Choroid plexus epithelial cell (primary cell): Measurements from ENCODE around the gene NTM.

Experiments used
- DNase-seq: peaks from one replicate; pipeline ENCODE4 v3.0.0-alpha.2; 2010; ENCODE audit warnings: low read depth
- H3K4me3 ChIP-seq: 2 replicates; pipeline ENCODE4 v1.5.1; 2011; ENCODE audit warnings: low read depth, mild to moderate bottlenecking, control low read depth, low read length, moderate library complexity
- TF ChIP-seq, protein P1 (sequence below): conservative IDR thresholded peaks from 2 replicates; pipeline ENCODE4 v1.5.1; 2011; ENCODE audit warnings: low read depth, mild to moderate bottlenecking, control low read depth, inconsistent platforms, low read length, moderate library complexity

The NTM gene

DNA sequence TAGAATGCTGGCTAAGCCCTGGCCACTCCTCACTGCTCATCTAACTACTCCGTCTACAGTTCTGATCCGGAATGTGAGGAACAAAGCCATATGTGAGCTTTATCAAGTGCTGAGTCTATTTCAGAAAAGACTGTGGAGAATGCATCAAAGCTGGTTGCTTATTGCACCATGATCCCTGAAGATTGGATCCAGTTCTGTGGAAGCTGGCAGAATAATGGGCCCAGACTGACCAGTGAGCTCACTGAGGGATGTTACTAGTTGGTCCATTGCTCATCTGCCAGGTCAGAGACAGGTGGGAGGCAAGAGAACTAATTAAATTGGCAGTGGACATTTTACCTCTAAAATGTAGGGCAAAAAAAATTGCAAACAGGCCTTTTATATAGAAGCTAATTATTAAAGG lies 681.3 kb downstream of the NTM start:
- TF ChIP-seq, protein P1, sequence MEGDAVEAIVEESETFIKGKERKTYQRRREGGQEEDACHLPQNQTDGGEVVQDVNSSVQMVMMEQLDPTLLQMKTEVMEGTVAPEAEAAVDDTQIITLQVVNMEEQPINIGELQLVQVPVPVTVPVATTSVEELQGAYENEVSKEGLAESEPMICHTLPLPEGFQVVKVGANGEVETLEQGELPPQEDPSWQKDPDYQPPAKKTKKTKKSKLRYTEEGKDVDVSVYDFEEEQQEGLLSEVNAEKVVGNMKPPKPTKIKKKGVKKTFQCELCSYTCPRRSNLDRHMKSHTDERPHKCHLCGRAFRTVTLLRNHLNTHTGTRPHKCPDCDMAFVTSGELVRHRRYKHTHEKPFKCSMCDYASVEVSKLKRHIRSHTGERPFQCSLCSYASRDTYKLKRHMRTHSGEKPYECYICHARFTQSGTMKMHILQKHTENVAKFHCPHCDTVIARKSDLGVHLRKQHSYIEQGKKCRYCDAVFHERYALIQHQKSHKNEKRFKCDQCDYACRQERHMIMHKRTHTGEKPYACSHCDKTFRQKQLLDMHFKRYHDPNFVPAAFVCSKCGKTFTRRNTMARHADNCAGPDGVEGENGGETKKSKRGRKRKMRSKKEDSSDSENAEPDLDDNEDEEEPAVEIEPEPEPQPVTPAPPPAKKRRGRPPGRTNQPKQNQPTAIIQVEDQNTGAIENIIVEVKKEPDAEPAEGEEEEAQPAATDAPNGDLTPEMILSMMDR: no peak
- DNase-seq: no peak
- H3K4me3 ChIP-seq: no peak overlapping the region

DNA sequence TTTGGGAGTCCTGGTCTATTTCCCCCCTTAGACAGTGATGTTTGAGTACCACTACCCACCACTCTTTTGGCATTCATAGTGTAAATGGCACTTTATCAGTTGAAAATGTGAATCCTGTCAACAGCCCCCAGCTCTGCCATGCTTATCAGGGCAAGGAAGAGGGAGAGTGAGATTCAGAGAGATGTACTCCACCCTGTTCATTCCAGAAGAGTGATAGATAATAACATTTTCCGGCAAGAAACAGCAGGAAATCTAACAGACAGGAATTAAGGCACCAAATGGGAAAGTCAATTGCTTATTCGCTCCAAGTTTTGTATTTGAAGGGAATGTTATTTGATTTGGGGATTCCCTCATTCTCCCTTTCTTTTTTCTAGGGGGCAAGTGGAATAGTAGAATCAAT lies 681.9 kb downstream of the NTM start:
- TF ChIP-seq, protein P1: no peak
- DNase-seq: no peak
- no peak overlapping the region for H3K4me3 ChIP-seq

DNA sequence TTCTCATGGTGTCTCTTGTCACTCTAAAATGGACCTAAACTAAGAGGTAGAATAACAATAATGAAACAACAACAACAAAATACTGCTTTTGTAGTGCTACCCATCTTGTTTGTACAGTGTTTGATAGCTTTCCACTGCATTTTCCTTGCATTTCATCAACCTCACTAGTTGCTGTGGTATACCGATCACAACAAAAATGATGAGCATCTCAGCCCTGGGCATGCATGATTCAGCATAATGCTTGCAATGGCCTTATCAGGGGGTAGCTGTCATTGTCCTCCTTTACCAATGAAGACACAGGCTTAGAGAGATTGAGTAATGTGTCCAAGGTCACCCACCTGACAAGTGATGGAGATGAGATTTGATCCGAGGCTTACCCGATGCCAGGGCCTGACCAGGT lies 682.5 kb downstream of the NTM start:
- H3K4me3 ChIP-seq: no peak overlapping the region
- TF ChIP-seq, protein P1: no peak
- peak; percentile 39 for DNase-seq

DNA sequence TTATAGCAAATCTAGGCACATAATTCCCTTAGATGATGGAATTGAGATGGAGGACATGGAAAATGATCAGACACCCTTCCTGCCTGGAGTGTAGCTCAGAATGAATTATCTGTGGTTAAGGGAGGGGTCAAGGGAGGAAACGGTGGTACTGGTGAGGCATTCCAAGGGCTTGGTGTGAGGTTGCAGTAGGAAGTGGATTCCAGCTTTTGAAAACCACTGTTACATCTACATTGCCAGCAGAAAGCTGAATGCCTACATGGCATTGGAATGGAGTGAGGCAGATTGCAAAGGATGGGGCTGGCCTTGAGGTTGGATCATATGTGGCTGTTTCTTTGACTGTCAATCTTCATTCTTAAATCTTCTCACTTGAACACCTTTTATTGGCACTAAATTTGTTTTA lies 684.4 kb downstream of the NTM start:
- no peak overlapping the region for H3K4me3 ChIP-seq
- peak; percentile 83 for DNase-seq
- TF ChIP-seq, protein P1: no peak

DNA sequence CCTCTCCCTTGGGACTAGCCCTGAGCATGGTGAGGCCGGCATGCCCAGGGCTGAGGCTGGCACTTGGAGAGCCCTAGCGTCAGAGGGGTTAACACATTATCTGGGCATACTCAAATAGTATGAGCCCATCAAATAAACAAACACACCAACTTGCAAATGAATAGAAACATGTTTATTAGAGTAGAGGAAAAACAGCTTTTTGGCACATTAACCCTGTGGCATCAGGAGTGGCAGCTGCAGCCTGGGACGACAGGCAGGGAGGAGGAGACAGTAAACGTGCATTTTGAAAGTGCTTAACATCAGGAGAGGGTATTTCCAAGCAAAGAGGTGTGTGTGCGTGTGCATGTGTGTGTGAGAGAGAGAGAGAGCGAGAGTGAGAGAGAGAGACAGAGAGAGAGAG lies 684.9 kb downstream of the NTM start:
- no peak overlapping the region for H3K4me3 ChIP-seq
- no peak for DNase-seq
- TF ChIP-seq, protein P1: no peak

DNA sequence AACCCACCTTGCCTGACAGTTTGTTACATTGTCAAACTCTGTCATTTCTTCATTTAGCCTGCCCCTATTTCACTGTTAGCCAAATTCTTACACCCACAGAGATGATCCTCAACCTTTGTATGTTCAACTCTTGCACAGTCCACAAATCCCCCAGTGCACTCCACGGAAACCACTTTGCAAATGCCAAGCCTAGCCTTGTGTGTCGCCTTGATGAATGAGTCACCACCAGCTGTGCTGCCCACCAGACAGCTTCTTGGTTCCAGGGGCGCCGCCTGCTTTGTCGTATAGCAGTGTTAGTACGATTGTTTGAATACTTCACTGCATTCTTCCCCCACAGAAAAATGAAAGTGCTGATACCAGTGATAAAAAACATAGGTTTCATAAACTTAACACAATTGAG lies 686.3 kb downstream of the NTM start:
- DNase-seq: peak; percentile 72
- TF ChIP-seq, protein P1: no peak
- no peak overlapping the region for H3K4me3 ChIP-seq

DNA sequence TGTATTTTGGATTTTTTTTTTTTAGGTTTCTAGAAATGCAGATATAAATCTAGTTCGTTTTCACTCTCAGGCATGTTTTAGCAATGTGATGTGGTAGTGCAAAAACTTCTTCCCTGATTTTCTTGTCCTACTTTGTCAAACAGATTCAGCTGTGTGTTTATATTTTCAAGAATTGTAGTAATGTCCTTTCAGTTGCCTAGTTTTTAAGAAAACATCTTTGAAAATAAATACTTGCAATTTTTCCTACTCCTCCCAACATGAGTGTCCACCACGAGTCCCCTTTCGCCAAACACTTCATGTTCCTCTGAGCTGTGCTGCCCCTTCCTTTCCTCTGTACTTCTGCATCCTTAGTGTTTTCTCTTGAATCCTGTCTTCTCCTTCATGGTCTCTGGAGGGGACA lies 686.9 kb downstream of the NTM start:
- DNase-seq: no peak
- TF ChIP-seq, protein P1: no peak
- H3K4me3 ChIP-seq: no peak overlapping the region
